Stimulated activated CD8-positive, alpha-beta memory T cell treated with anti-CD3 and anti-CD28 coated beads, Interleukin-4, amount 100 ng/mL, for 24 hours (primary cell): Measurements from ENCODE around the gene LMNB1.
"Not testable (repeated sequence)": the region's sequence is repeated elsewhere in the genome, so short reads cannot be mapped to it uniquely, and the experiment has no call there.

Experiments used
- DNase-seq: peaks from one replicate; pipeline ENCODE4 v3.0.0-alpha.2; 2020; ENCODE audit warnings: low read depth

LMNB1 gene

GRCh38 chr5:126826619-126827215, 49.8 kb downstream of the LMNB1 start:
- DNase-seq = no peak

GRCh38 chr5:126829098-126829497, 52.2 kb downstream of the LMNB1 start:
- no peak for DNase-seq

- DNase-seq = no peak
Observed at GRCh38 chr5:126830061-126830460, 53.1 kb downstream of the LMNB1 start.

- DNase-seq = no peak
Observed at GRCh38 chr5:126831156-126831555, 54.2 kb downstream of the LMNB1 start.

GRCh38 chr5:126836778-126837177, 59.8 kb downstream of the LMNB1 start:
- no peak for DNase-seq

- DNase-seq = no peak
Observed at GRCh38 chr5:126837242-126837641, 60.3 kb downstream of the LMNB1 start.

- DNase-seq = no peak
Observed at GRCh38 chr5:126837906-126838539, 61.1 kb downstream of the LMNB1 start.

GRCh38 chr5:126839407-126839806, 62.5 kb downstream of the LMNB1 start:
- not testable (repeated sequence) for DNase-seq

GRCh38 chr5:126843375-126843774, 66.4 kb downstream of the LMNB1 start:
- DNase-seq = not testable (repeated sequence)

GRCh38 chr5:126845470-126846070, 68.6 kb downstream of the LMNB1 start:
- DNase-seq = not testable (repeated sequence)

GRCh38 chr5:126846344-126846743, 69.4 kb downstream of the LMNB1 start:
- DNase-seq = no peak

- no peak for DNase-seq
Observed at GRCh38 chr5:126846744-126847455, 70.0 kb downstream of the LMNB1 start.

GRCh38 chr5:126847456-126847820, 70.5 kb downstream of the LMNB1 start:
- DNase-seq = no peak

- no peak for DNase-seq
Observed at GRCh38 chr5:126847826-126848251, 70.9 kb downstream of the LMNB1 start.

- DNase-seq = no peak
Observed at GRCh38 chr5:126848253-126848652, 71.3 kb downstream of the LMNB1 start.

GRCh38 chr5:126849101-126849678, 72.3 kb downstream of the LMNB1 start:
- DNase-seq = no peak

GRCh38 chr5:126851501-126852011, 74.6 kb downstream of the LMNB1 start:
- no peak for DNase-seq

- DNase-seq = no peak
Observed at GRCh38 chr5:126852091-126852571, 75.2 kb downstream of the LMNB1 start.

- DNase-seq = no peak
Observed at GRCh38 chr5:126852841-126853271, 75.9 kb downstream of the LMNB1 start.

GRCh38 chr5:126853541-126854307, 76.8 kb downstream of the LMNB1 start:
- not testable (repeated sequence) for DNase-seq

GRCh38 chr5:126854526-126855110, 77.7 kb downstream of the LMNB1 start:
- no peak for DNase-seq
